Psoas muscle (tissue), 8 donors: Measurements from ENCODE around the gene FBXL13. TPM values are rescaled to one million over a fixed set of nuclear protein-coding genes. Genes with fewer than 3 reads are reported as not detected.
A peak's percentile ranks its signal among the peaks of the same experiment; 100 is the strongest.
"Not testable (repeated sequence)": the region's sequence is repeated elsewhere in the genome, so short reads cannot be mapped to it uniquely, and the experiment has no call there.

Experiments
- ATAC-seq, 4 donors: fragments of 200-7000 bp; cut with Tn5 transposase; one replicate each; pipeline ENCODE4 v1.9.1; 2020; ENCODE audit warnings: moderate library complexity in 3 of 4, mild to moderate bottlenecking in 2 of 4
- DNase-seq, 2 donors: peaks; one replicate each; pipeline ENCODE4 v3.0.0-alpha.2; 2020
- H3K27ac ChIP-seq: fragments of 200-600 bp; one replicate; pipeline ENCODE4 v1.8.0; 2022
- H3K27me3 ChIP-seq, 3 donors: fragments of 200-600 bp in 1 of 3; one replicate each; pipeline versions ENCODE4 v1.6.1 to v1.8.0; 2013 to 2022; ENCODE audit warnings: low read length in 2 of 3, mild to moderate bottlenecking in 2 of 3, moderate library complexity in 1 of 3; ENCODE audit not compliant: insufficient read depth in 3 of 3
- H3K36me3 ChIP-seq, 2 donors: fragments of 200-600 bp in 1 of 2; one replicate each; pipeline versions ENCODE4 v1.6.1 to v1.8.0; 2013 to 2022; ENCODE audit warnings: low read depth in 1 of 2, mild to moderate bottlenecking in 1 of 2, moderate library complexity in 1 of 2; ENCODE audit not compliant: insufficient read depth in 1 of 2
- H3K4me1 ChIP-seq: fragments of 200-600 bp; one replicate; pipeline ENCODE4 v1.8.0; 2022
- H3K4me3 ChIP-seq: fragments of 200-600 bp; one replicate; pipeline ENCODE4 v1.8.0; 2022; ENCODE audit warnings: mild to moderate bottlenecking
- H3K9me3 ChIP-seq: fragments of 200-600 bp; one replicate; pipeline ENCODE4 v1.8.0; 2022
- WGBS, 3 donors: extraction: QIAGEN DNeasy Blood & Tissue Kit; methylation state at CpG; one replicate each; pipeline versions ENCODE4 v1.1.6 to v1.1.7; 2013; 5-methylcytosine and 5-hydroxymethylcytosine counted together
- intact Hi-C, 2 donors: fragments of 100-400 bp; cut with DNase I; formaldehyde crosslinking; loops; one replicate each; pipeline versions ENCODE4 v1.11.0 to v1.14.2; 2022
- polyA plus RNA-seq, 3 donors: library from polyadenylated mRNA; stranded (reverse); fragments of 200-250 nt; gene quantifications; one replicate each; pipeline ENCODE4 v1.2.3, GENCODE V29; 2013
- total RNA-seq, 4 donors: library from RNA; stranded (reverse); fragmentation: NEBNext Ultra II Directional in 2 of 4; extraction: Animal tissue kit (Norgen Biotek cat#: 25700) in 2 of 4; gene quantifications; one replicate each; pipeline versions ENCODE4 v1.2.1 to v1.2.4, GENCODE V29; 2021 to 2023
- donor health status: healthy with polysubstance abuse.
- donor health status: DM: no; HTN: no; CAD: no; lungs with moderate emphysema.
- donor health status: Bipolar disorder and iron deficiency.
- donor health status: healthy.
- donor health status: DM: yes; HTN: yes; CAD: no.
- donor health status: DM: no; HTN: no; CAD: no.
- donor health status: DM: no; HTN: no; CAD: no.
- donor health status: DM: yes; HTN: yes; CAD: no.

FBXL13 gene
- total and polyA plus RNA-seq, 7 donors, result 0.13 to 0.52 (median 0.28) TPM; not detected in 1

DNA sequence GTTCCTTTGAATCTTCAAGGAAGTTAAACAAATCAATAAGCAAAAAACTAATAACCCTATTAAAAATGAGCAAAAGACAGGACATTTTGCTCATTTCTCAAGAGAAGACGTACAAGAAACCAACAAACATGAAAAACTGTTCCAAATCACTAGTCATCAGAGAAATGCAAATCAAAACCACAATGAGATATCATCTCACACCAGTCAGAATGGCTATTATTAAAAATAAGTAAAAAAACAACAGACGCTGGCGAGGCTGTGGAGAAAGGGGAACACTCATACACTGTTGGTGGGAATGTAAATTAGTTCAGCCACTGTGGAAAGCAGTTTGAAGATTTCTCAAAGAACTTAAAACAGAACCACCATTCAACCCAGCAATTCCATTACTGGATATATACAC lies 304.1 kb downstream of the FBXL13 start:
- intact Hi-C loops, H3K4me1 ChIP-seq, ATAC-seq, DNase-seq, H3K9me3 ChIP-seq, H3K36me3 ChIP-seq, H3K4me3 ChIP-seq, H3K27ac ChIP-seq, H3K27me3 ChIP-seq: not testable (repeated sequence)
- WGBS, 3 donors, result 89 to 100% (median 94%) methylated on average over 3 of the region's 3 CpGs

DNA sequence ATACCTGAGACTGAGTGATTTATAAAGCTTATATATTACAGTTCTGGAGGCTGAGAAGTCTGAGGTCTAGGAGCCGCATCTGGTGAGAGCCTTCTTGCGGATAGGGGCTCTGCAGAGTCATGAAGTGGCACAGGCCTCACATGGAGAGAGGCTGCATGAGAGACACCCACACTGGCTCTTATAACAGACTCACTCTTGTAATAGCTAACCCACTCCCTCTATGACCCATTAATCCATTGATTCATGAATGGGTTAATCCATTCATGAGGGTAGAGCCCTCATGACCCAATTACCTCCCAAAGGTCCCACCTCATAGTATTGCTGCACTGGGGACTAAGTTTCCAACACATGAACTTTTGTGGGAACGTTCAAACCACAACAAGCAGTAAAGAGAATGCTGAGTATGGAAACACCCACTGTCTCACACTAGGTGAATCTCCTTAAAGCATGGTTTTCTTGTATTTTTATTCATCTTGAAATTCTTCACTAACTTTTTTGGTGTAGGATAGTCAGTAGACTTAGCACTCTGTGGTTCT lies 304.9 kb downstream of the FBXL13 start:
- H3K36me3 ChIP-seq, H3K27me3 ChIP-seq, ATAC-seq, DNase-seq, H3K27ac ChIP-seq, H3K9me3 ChIP-seq, H3K4me1 ChIP-seq, intact Hi-C loops, H3K4me3 ChIP-seq: not testable (repeated sequence)
- 82 to 97% (median 93%) methylated on average over 2 of the region's 3 CpGs for WGBS, 3 donors

DNA sequence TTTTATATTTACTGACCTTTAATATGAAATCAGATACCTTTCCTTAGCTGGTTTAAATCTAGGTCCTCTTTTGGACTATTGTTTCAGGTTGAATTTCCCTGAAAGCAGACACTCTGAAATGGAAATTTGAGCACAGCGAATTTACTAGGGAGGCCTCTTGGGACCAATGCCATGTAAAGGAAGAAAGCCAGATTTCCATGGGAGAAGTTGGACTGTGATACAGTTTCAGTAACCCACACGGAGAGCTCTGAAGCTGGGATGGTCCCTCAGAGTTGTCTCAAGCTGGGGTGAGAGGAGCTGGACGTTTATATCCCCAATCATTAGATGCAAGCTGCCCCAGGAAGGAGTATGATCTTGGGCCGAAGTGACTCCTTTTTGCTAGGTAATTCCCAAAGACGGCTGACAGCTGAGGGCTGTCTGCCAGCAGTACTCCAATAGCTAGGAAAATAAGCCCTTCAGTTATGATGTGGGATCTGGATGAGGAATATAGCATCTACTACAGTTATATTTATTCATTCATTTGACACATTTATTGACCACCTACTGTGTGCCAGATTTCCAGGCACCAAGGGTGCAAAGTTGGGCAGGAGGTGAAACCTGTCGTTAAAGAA lies 311.2 kb downstream of the FBXL13 start:
- not testable (repeated sequence) for DNase-seq, H3K27ac ChIP-seq
- WGBS, 3 donors, result 22 to 28% (median 23%) methylated on average over 6 of the region's 6 CpGs

More for the DNA sequence above, 311.2 kb downstream of the FBXL13 start:
- intact Hi-C loops, H3K36me3 ChIP-seq, H3K4me1 ChIP-seq, H3K27me3 ChIP-seq, H3K9me3 ChIP-seq: not testable (repeated sequence)
- ATAC-seq, result peak in 3 of 4 donors; percentile 32 to 80 (median 70)
- peak overlapping the region; percentile 2 for H3K4me3 ChIP-seq

Other genes starting within 250 kb of the FBXL13 start
- gene LRRC17, start 161.8 kb downstream of the FBXL13 start, total RNA-seq, result 1 to 10 TPM in 2 of 4 donors, under 1 TPM in 2; 0.34 to 3.6 (median 0.92) TPM
- 1 to 10 TPM in 1 of 3 donors, under 1 TPM in 2; 0.55 to 1.3 (median 0.82) TPM for gene LRRC17, start 161.8 kb downstream of the FBXL13 start, polyA plus RNA-seq
- gene ARMC10, start 344 bp upstream of the FBXL13 start, total RNA-seq, result 10 to 100 TPM; 21.5 to 26.0 (median 24.1) TPM
- 10 to 100 TPM; 12.6 to 24.2 (median 23.9) TPM for gene ARMC10, start 344 bp upstream of the FBXL13 start, polyA plus RNA-seq
- 1 to 10 TPM; 3.0 to 9.6 (median 6.1) TPM for gene NAPEPLD, start 74.3 kb upstream of the FBXL13 start, total RNA-seq
- 1 to 10 TPM; 2.9 to 9.7 (median 5.5) TPM for gene NAPEPLD, start 74.3 kb upstream of the FBXL13 start, polyA plus RNA-seq
- 10 to 100 TPM; 43.8 to 54.3 (median 48.2) TPM for gene PMPCB, start 222.6 kb upstream of the FBXL13 start, total RNA-seq
- 10 to 100 TPM; 39.9 to 52.0 (median 40.0) TPM for gene PMPCB, start 222.6 kb upstream of the FBXL13 start, polyA plus RNA-seq